IMR-90 (cell line): ENCODE data around the gene F2RL3. TPM values are rescaled to one million over a fixed set of nuclear protein-coding genes. Genes with fewer than 3 reads are reported as not detected.

Source experiments
- ATAC-seq: fragments of 200-7000 bp; cut with Tn5 transposase; 2 replicates; pipeline ENCODE4 v1.9.1; 2020; ENCODE audit warnings: low read depth, mild to moderate bottlenecking, moderate library complexity
- BruUV-seq: library from RNA; stranded (reverse); fragments of 400-500 nt; replicated peaks from 2 replicates; lab custom pipeline; 2021; lab: Mats Ljungman, UMichigan
- CTCF ChIA-PET: fragments of 300-600 bp; formaldehyde crosslinking; extraction: SDS; loops from one replicate; lab custom pipeline; 2021; ENCODE audit warnings: antibody characterized with exemption; lab: Yijun Ruan, JAX
- POLR2A ChIA-PET: fragments of 300-600 bp; sonication (Branson Sonifier 250); formaldehyde crosslinking; loops from one replicate; lab custom pipeline; 2022; ENCODE audit warnings: antibody characterized with exemption; ENCODE audit not compliant: unreplicated experiment; lab: Charles Lee
- DNase-seq: peaks from one replicate; pipeline ENCODE4 v3.0.0; 2013
- H2AFZ ChIP-seq: replicated peaks from 2 replicates; pipeline ENCODE3; 2013; ENCODE audit warnings: low read length, mild to moderate bottlenecking; ENCODE audit not compliant: poor library complexity
- H2AK5ac ChIP-seq: 2 replicates; pipeline ENCODE4 v1.6.1; 2013; ENCODE audit warnings: low read depth, low read length, inconsistent platforms
- H2AK9ac ChIP-seq: replicated peaks from 2 replicates; pipeline ENCODE3; 2013; ENCODE audit warnings: mild to moderate bottlenecking, low read depth, low read length, moderate library complexity; ENCODE audit not compliant: poor library complexity
- H2BK120ac ChIP-seq: 2 replicates; pipeline ENCODE4 v1.6.1; 2013; ENCODE audit warnings: low read depth, low read length, inconsistent platforms
- H2BK15ac ChIP-seq: 3 replicates; pipeline ENCODE4 v1.6.1; 2013; ENCODE audit warnings: low read depth, low read length, inconsistent platforms
- H2BK20ac ChIP-seq: 2 replicates; pipeline ENCODE4 v1.6.1; 2013; ENCODE audit warnings: low read depth, mild to moderate bottlenecking, inconsistent platforms, low read length, moderate library complexity
- H2BK5ac ChIP-seq: 2 replicates; pipeline ENCODE4 v1.6.1; 2013; ENCODE audit warnings: mild to moderate bottlenecking, low read depth, low read length, inconsistent platforms; ENCODE audit not compliant: poor library complexity, severe bottlenecking
- H3K14ac ChIP-seq: replicated peaks from 2 replicates; pipeline ENCODE4 v1.6.1; 2013; ENCODE audit warnings: low read depth, low read length, inconsistent platforms
- H3K18ac ChIP-seq: 2 replicates; pipeline ENCODE4 v1.6.1; 2013; ENCODE audit warnings: low read depth, low read length, control low read depth
- H3K23ac ChIP-seq: 2 replicates; pipeline ENCODE4 v1.6.1; 2013; ENCODE audit warnings: low read depth, low read length, inconsistent platforms
- H3K27ac ChIP-seq: 2 replicates; pipeline ENCODE4 v1.5.1; 2013; ENCODE audit warnings: mild to moderate bottlenecking, control low read depth, low read length; ENCODE audit not compliant: insufficient read depth
- H3K27me3 ChIP-seq: 2 replicates; pipeline ENCODE4 v1.6.1; 2013; ENCODE audit warnings: low read length; ENCODE audit not compliant: control insufficient read depth, insufficient read depth
- H3K36me3 ChIP-seq: 2 replicates; pipeline ENCODE4 v1.6.1; 2013; ENCODE audit warnings: low read length, mixed read lengths; ENCODE audit not compliant: control insufficient read depth, insufficient read depth
- H3K4ac ChIP-seq: 2 replicates; pipeline ENCODE4 v1.6.1; 2013; ENCODE audit warnings: low read depth, low read length, inconsistent platforms
- H3K4me1 ChIP-seq: 2 replicates; pipeline ENCODE4 v1.6.1; 2013; ENCODE audit warnings: low read length, mixed read lengths; ENCODE audit not compliant: control insufficient read depth, insufficient read depth
- H3K4me2 ChIP-seq: 2 replicates; pipeline ENCODE4 v1.6.1; 2013; ENCODE audit warnings: low read depth, mild to moderate bottlenecking, control low read depth, low read length, moderate library complexity
- H3K4me3 ChIP-seq: 2 replicates; pipeline ENCODE4 v1.5.1; 2013; ENCODE audit warnings: low read depth, mild to moderate bottlenecking, control low read depth, low read length, moderate library complexity; ENCODE audit not compliant: insufficient read depth
- H3K56ac ChIP-seq: 2 replicates; pipeline ENCODE4 v1.6.1; 2013; ENCODE audit warnings: low read length, inconsistent platforms; ENCODE audit not compliant: insufficient read depth; ENCODE audit errors: extremely low read depth
- H3K79me1 ChIP-seq, 2 experiments: 2 replicates each; pipeline ENCODE4 v1.6.1; 2013; ENCODE audit warnings: low read length in 2 of 2, inconsistent platforms in 1 of 2, low read depth in 1 of 2
- H3K9ac ChIP-seq: 2 replicates; pipeline ENCODE4 v1.6.1; 2013; ENCODE audit warnings: low read depth, low read length, control low read depth
- H3K9me1 ChIP-seq: 2 replicates; pipeline ENCODE4 v1.6.1; 2013; ENCODE audit warnings: low read length, inconsistent platforms; ENCODE audit not compliant: insufficient read depth
- H3K9me3 ChIP-seq: 2 replicates; pipeline ENCODE4 v1.6.1; 2013; ENCODE audit warnings: low read length; ENCODE audit not compliant: control insufficient read depth, insufficient read depth
- H4K20me1 ChIP-seq: 2 replicates; pipeline ENCODE4 v1.6.1; 2013; ENCODE audit warnings: low read length, inconsistent platforms; ENCODE audit not compliant: insufficient read depth
- H4K5ac ChIP-seq: 2 replicates; pipeline ENCODE4 v1.6.1; 2013; ENCODE audit warnings: mild to moderate bottlenecking, low read depth, low read length, control low read depth
- H4K8ac ChIP-seq, 2 experiments: 2 replicates each; pipeline ENCODE4 v1.6.1; 2013; ENCODE audit warnings: low read depth in 2 of 2, low read length in 2 of 2, control low read depth in 1 of 2, inconsistent platforms in 1 of 2
- H4K91ac ChIP-seq: 2 replicates; pipeline ENCODE4 v1.6.1; 2013; ENCODE audit warnings: low read depth, low read length, inconsistent platforms; ENCODE audit not compliant: insufficient read depth
- CEBPB ChIP-seq: IDR thresholded peaks from 2 replicates; pipeline ENCODE4 v1.6.1; 2012; ENCODE audit warnings: low read depth, low read length, improper control_type of control experiment
- CHD1 ChIP-seq: IDR thresholded peaks from 2 replicates; pipeline ENCODE4 v1.6.1; 2012; ENCODE audit warnings: low read depth, low read length, improper control_type of control experiment
- ELK1 ChIP-seq: fragments of 150-350 bp; IDR thresholded peaks from 2 replicates; pipeline ENCODE4 v1.6.1; 2016; ENCODE audit warnings: low read depth, mild to moderate bottlenecking, low read length, moderate library complexity, borderline replicate concordance
- FOS ChIP-seq: fragments of 150-350 bp; IDR thresholded peaks from 2 replicates; pipeline ENCODE4 v1.6.1; 2016; ENCODE audit warnings: low read depth, low read length
- MAFK ChIP-seq: IDR thresholded peaks from 2 replicates; pipeline ENCODE4 v1.6.1; 2012; ENCODE audit warnings: low read depth, low read length, improper control_type of control experiment
- MAZ ChIP-seq: IDR thresholded peaks from 2 replicates; pipeline ENCODE4 v1.6.1; 2012; ENCODE audit warnings: low read depth, mild to moderate bottlenecking, low read length, improper control_type of control experiment, moderate library complexity, borderline replicate concordance
- MXI1 ChIP-seq: IDR thresholded peaks from 2 replicates; pipeline ENCODE4 v1.6.1; 2012; ENCODE audit warnings: low read depth, mild to moderate bottlenecking, low read length, moderate library complexity, borderline replicate concordance
- NFE2L2 ChIP-seq: fragments of 150-350 bp; IDR thresholded peaks from 2 replicates; pipeline ENCODE4 v1.6.1; 2016; ENCODE audit warnings: low read depth, mild to moderate bottlenecking, low read length
- POLR2A ChIP-seq: IDR thresholded peaks from 2 replicates; pipeline ENCODE4 v1.6.1; 2012; ENCODE audit warnings: mild to moderate bottlenecking, low read depth, low read length
- RAD21 ChIP-seq: IDR thresholded peaks from 2 replicates; pipeline ENCODE4 v1.6.1; 2012; ENCODE audit warnings: low read length, improper control_type of control experiment
- RCOR1 ChIP-seq: IDR thresholded peaks from 2 replicates; pipeline ENCODE4 v1.6.1; 2012; ENCODE audit warnings: mild to moderate bottlenecking, low read length, improper control_type of control experiment; ENCODE audit not compliant: insufficient replicate concordance
- RFX5 ChIP-seq: IDR thresholded peaks from 2 replicates; pipeline ENCODE4 v1.8.0; 2012; ENCODE audit warnings: low read depth, mild to moderate bottlenecking, low read length, moderate library complexity
- SMC3 ChIP-seq: fragments of 150-350 bp; IDR thresholded peaks from 2 replicates; pipeline ENCODE4 v1.6.1; 2016; ENCODE audit warnings: low read depth, mild to moderate bottlenecking, antibody characterized with exemption, low read length, moderate library complexity
- WGBS, 2 experiments: methylation state at CpG; one replicate each; pipeline versions ENCODE4 v1.1.5 to v1.1.7; 2013; ENCODE audit warnings: missing lambda C conversion rate in 2 of 2; ENCODE audit not compliant: insufficient read length in 1 of 2; ENCODE audit errors: extremely low coverage in 2 of 2; 5-methylcytosine and 5-hydroxymethylcytosine counted together
- dilution Hi-C: fragments of 300-500 bp; cut with HindIII; formaldehyde crosslinking; loops from one replicate; pipeline ENCODE4 v1.14.3; 2018; ENCODE audit warnings: low sequenced_read_pairs; ENCODE audit not compliant: unreplicated experiment
- in situ Hi-C: fragments of 300-500 bp; cut with MboI; formaldehyde crosslinking; loops from 3 replicates; pipeline ENCODE4 v1.14.3; 2019; ENCODE audit warnings: low sequenced_read_pairs, inconsistent platforms, mixed read lengths
- intact Hi-C: fragments of 100-400 bp; cut with micrococcal nuclease; formaldehyde crosslinking; loops from 2 replicates; pipeline ENCODE4 v1.10.0; 2022
- polyA plus RNA-seq, 3 experiments: library from polyadenylated mRNA; depleted of rRNA; stranded (reverse); fragments of >200 nt; gene quantifications; 2 replicates each; pipeline ENCODE4 v1.2.3, GENCODE V29; 2012; ENCODE audit warnings: low replicate concordance in 1 of 3
- total RNA-seq: library from RNA; depleted of rRNA; stranded (reverse); fragments of >200 nt; gene quantifications from 2 replicates; pipeline ENCODE4 v1.2.3, GENCODE V29; 2012
- TF ChIP-seq, protein P1 (sequence below): conservative IDR thresholded peaks from 2 replicates; pipeline ENCODE4 v1.5.1; 2012; ENCODE audit warnings: mild to moderate bottlenecking, low read depth, low read length, improper control_type of control experiment
- TF ChIP-seq, protein P2 (sequence below): fragments of 150-350 bp; IDR thresholded peaks from 2 replicates; pipeline ENCODE4 v1.6.1; 2017; ENCODE audit warnings: mild to moderate bottlenecking, antibody characterized with exemption, low read length, low read depth

F2RL3 gene
- total and polyA plus RNA-seq, 2 of the 4 experiments (the other 2 are of a cell fraction), result 0.03 TPM; not detected in 1

DNA sequence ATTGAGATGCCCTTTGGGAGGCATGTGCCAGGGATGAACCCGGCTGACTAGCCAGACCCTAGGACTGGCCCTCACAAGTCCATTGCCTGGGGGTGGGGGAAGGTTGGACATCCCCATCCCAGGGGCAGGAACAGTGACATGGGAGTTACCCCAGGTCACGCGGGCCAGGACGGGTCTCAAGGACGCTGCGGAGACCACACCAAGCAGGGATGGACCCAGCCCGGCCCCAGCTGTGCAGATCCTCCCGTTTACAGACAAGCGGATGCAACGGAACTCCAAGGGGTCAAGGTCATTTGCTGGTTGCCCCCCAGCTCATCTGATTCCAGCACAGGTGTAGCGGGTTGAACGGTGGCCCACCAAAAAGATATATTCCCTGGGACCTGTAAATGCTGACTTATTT lies 20.0 kb downstream of the F2RL3 start:
- no peak for ATAC-seq
- no peaks in the 10 kb centered on the region for H4K20me1 ChIP-seq
- in situ Hi-C loops (no loop called here), intact Hi-C loops (no loop called here), dilution Hi-C loops (no loop called here)
- H3K18ac ChIP-seq, result no peak overlapping the region
- peaks cover 16% of the 10 kb centered on the region for H3K9me3 ChIP-seq
- H2BK15ac ChIP-seq, result no peak overlapping the region
- TF ChIP-seq MAFK (no peak), RCOR1 (no peak), RAD21 (no peak), RFX5 (no peak), NFE2L2 (no peak), FOS (no peak), MAZ (no peak), CEBPB (no peak), ELK1 (no peak), MXI1 (no peak), POLR2A (no peak), CHD1 (no peak), SMC3 (no peak)
- TF ChIP-seq, protein P1, sequence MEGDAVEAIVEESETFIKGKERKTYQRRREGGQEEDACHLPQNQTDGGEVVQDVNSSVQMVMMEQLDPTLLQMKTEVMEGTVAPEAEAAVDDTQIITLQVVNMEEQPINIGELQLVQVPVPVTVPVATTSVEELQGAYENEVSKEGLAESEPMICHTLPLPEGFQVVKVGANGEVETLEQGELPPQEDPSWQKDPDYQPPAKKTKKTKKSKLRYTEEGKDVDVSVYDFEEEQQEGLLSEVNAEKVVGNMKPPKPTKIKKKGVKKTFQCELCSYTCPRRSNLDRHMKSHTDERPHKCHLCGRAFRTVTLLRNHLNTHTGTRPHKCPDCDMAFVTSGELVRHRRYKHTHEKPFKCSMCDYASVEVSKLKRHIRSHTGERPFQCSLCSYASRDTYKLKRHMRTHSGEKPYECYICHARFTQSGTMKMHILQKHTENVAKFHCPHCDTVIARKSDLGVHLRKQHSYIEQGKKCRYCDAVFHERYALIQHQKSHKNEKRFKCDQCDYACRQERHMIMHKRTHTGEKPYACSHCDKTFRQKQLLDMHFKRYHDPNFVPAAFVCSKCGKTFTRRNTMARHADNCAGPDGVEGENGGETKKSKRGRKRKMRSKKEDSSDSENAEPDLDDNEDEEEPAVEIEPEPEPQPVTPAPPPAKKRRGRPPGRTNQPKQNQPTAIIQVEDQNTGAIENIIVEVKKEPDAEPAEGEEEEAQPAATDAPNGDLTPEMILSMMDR, result no peak
- TF ChIP-seq, protein P2, sequence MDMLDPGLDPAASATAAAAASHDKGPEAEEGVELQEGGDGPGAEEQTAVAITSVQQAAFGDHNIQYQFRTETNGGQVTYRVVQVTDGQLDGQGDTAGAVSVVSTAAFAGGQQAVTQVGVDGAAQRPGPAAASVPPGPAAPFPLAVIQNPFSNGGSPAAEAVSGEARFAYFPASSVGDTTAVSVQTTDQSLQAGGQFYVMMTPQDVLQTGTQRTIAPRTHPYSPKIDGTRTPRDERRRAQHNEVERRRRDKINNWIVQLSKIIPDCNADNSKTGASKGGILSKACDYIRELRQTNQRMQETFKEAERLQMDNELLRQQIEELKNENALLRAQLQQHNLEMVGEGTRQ, result no peak
- no peak overlapping the region for H3K23ac ChIP-seq
- H2AFZ ChIP-seq, result no peak overlapping the region
- H3K56ac ChIP-seq, result no peak overlapping the region
- no peak overlapping the region for H2BK20ac ChIP-seq
- H3K14ac ChIP-seq, result no peak overlapping the region
- no peak overlapping the region for H3K27ac ChIP-seq
- H3K9ac ChIP-seq, result no peak overlapping the region
- H2AK9ac ChIP-seq, result no peak overlapping the region
- no peak overlapping the region for H2BK5ac ChIP-seq
- no peaks in the 10 kb centered on the region; the same call in 1 of the 2 replicates for H3K27me3 ChIP-seq
- H4K91ac ChIP-seq, result no peak overlapping the region
- no peak overlapping the region for H4K5ac ChIP-seq
- H3K4ac ChIP-seq, result no peak overlapping the region
- no peak for DNase-seq
- no peak overlapping the region for H3K4me3 ChIP-seq
- no peak overlapping the region for H3K4me2 ChIP-seq
- H3K36me3 ChIP-seq, result no peaks in the 10 kb centered on the region
- no peaks in the 10 kb centered on the region for H3K4me1 ChIP-seq
- CTCF ChIA-PET, result no interaction called here
- no peaks in the 10 kb centered on the region for H3K79me1 ChIP-seq
- H4K8ac ChIP-seq, result no peak overlapping the region
- no peak overlapping the region for H2BK120ac ChIP-seq
- H2AK5ac ChIP-seq, result no peak overlapping the region
- WGBS, 2 experiments, result 72% methylated on average over 12 of the region's 12 CpGs; no CpG with 5 or more reads in 1 of the 2 experiments
- POLR2A ChIA-PET, result no interaction called here
- H3K9me1 ChIP-seq, result no peaks in the 10 kb centered on the region
- no TSS peak for BruUV-seq
